Right cardiac atrium (tissue), 5 donors: ENCODE data around the gene ESPNL. TPM values are rescaled to one million over a fixed set of nuclear protein-coding genes. Genes with fewer than 3 reads are reported as not detected.

Experiments used
- ATAC-seq, 2 donors: fragments of 200-7000 bp; cut with Tn5 transposase; one replicate each; pipeline versions ENCODE4 v1.8.0 to v1.9.1; 2020; ENCODE audit warnings: moderate library complexity in 2 of 2, mild to moderate bottlenecking in 1 of 2
- DNase-seq, 3 donors: peaks; one replicate each; pipeline ENCODE4 v3.0.0-alpha.2; 2020
- H3K27ac ChIP-seq: one replicate; pipeline ENCODE4 v1.5.1; 2013; ENCODE audit warnings: mild to moderate bottlenecking, low read length, control low read depth, moderate library complexity
- H3K27me3 ChIP-seq: one replicate; pipeline ENCODE4 v1.6.1; 2013; ENCODE audit not compliant: control insufficient read depth, insufficient read depth
- H3K4me1 ChIP-seq: one replicate; pipeline ENCODE4 v1.6.1; 2013; ENCODE audit warnings: low read length; ENCODE audit not compliant: control insufficient read depth, insufficient read depth
- H3K4me3 ChIP-seq: one replicate; pipeline ENCODE4 v1.5.1; 2013; ENCODE audit warnings: low read length, control low read depth
- H3K9me3 ChIP-seq: one replicate; pipeline ENCODE4 v1.6.1; 2013; ENCODE audit warnings: low read length; ENCODE audit not compliant: control insufficient read depth
- WGBS: extraction: QIAGEN DNeasy Blood & Tissue Kit; methylation state at CpG from one replicate; pipeline ENCODE4 v1.1.7; 2013; 5-methylcytosine and 5-hydroxymethylcytosine counted together
- intact Hi-C, 4 donors: fragments of 100-400 bp; cut with DNase I; formaldehyde crosslinking; loops; one replicate each; pipeline versions ENCODE4 v1.11.0 to v1.14.0; 2022 to 2023
- polyA plus RNA-seq: library from polyadenylated mRNA; stranded (reverse); fragments of 200-250 nt; gene quantifications from one replicate; pipeline ENCODE4 v1.2.3, GENCODE V29; 2013
- total RNA-seq, 4 donors: library from RNA; stranded (reverse); fragmentation: NEBNext Ultra II Directional; extraction: Animal tissue kit (Norgen Biotek cat#: 25700); gene quantifications; one replicate each; pipeline ENCODE4 v1.2.1, GENCODE V29; 2021
- donor health status: healthy with polysubstance abuse.
- donor health status: DM: no; HTN: yes; CAD: no.
- donor health status: DM: no; HTN: no; CAD: no.
- donor health status: DM: no; HTN: yes; CAD: no; lungs with severe emphysema.
- donor health status: DM: yes; HTN: yes; CAD: no.

Gene ESPNL
- total and polyA plus RNA-seq, 5 donors, result 0.29 to 0.79 (median 0.57) TPM

DNA sequence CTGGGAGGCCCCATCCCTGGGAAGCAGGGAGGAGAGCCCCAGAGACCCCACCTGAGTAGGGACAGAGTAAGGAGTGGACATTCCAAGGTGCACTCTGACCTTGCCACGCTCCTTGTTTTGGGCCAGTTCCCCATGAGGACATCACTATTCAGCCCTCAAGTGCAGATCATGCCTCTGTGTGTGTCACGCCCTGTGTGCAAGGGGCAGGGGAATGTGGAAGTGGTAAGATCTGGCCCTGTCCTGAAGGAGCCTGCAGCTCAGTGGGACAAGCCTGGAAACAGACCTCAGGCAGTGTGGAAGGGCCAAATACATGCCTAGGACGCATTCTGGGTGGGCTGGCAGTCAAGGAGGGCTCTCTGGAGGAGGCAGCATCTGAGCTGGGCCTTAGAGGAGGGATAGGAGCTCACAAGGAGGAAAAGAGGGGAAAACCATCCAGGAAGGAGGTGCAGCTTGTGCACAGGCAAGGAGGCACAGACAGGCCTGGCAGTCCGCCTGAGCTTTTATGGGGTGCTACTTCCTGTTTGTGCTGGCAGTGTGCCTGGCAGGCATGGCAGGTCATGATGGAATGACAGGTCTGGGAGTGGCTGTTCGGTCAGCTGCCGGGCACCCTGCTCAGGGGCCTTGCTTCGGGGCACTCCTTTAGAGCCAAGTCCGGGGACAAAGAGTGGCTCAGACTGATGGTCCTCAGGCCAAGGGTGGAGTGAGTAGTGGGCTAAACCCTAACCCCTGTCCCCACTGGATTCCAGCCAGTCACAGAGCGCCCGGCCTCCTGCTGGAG is 41.6 kb downstream of the ESPNL start:
- no peaks in the 10 kb centered on the region for H3K9me3 ChIP-seq
- DNase-seq (peak in 1 of 3 donors; percentile 71), ATAC-seq (no peak)
- H3K27ac ChIP-seq, result peak overlapping the region; percentile 34
- H3K4me3 ChIP-seq, result no peak overlapping the region
- WGBS, result 61% methylated on average over 10 of the region's 10 CpGs
- H3K27me3 ChIP-seq, result no peaks in the 10 kb centered on the region
- no peaks in the 10 kb centered on the region for H3K4me1 ChIP-seq
- intact Hi-C loops, result no loop called here

DNA sequence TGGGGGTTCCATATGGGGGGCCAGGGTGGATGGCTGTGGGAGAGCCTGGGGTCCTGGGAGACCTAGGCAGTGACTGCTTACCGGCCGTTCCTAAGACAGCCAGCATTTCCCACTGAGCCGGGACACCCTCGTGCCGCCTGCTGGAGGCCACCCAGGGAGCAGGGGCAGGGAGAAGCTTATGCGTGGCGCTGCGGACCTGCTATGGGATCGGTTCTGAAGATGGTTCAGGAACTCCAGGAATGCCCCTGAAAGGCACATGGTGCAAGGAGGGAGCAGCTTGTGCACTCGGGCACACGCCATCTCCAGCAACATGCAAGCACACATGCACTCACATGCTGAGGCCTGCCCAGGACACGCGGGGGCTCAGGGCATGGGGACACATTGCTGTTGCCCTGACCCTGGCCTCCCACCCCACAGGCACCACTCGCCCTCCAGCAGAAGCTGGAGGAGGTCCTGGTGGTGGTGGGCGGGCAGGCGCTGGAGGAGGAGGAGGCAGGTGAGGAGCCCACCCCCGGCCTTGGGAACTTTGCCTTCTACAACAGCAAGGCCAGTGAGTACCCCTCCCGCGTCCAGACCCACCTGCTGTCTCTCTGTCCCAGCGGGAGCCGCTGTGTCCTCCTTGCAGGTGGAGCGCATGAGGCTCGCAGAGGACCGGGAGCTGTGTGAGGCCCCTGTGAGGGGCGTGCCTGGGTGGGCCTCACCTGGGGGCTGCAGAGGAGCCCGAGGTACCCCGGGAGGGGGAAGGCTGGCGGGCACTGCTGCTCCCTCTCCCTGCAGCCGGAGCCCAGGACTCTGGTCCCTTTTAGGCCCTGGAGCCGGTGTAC is 42.5 kb downstream of the ESPNL start:
- peak overlapping the region; percentile 34 for H3K27ac ChIP-seq
- H3K27me3 ChIP-seq, result no peaks in the 10 kb centered on the region
- H3K9me3 ChIP-seq, result no peaks in the 10 kb centered on the region
- ATAC-seq (no peak), DNase-seq (peak in 1 of 3 donors; percentile 65)
- H3K4me3 ChIP-seq, result no peak overlapping the region
- intact Hi-C loops, result no loop called here
- no peaks in the 10 kb centered on the region for H3K4me1 ChIP-seq
- WGBS, result 74% methylated on average over 30 of the region's 30 CpGs

DNA sequence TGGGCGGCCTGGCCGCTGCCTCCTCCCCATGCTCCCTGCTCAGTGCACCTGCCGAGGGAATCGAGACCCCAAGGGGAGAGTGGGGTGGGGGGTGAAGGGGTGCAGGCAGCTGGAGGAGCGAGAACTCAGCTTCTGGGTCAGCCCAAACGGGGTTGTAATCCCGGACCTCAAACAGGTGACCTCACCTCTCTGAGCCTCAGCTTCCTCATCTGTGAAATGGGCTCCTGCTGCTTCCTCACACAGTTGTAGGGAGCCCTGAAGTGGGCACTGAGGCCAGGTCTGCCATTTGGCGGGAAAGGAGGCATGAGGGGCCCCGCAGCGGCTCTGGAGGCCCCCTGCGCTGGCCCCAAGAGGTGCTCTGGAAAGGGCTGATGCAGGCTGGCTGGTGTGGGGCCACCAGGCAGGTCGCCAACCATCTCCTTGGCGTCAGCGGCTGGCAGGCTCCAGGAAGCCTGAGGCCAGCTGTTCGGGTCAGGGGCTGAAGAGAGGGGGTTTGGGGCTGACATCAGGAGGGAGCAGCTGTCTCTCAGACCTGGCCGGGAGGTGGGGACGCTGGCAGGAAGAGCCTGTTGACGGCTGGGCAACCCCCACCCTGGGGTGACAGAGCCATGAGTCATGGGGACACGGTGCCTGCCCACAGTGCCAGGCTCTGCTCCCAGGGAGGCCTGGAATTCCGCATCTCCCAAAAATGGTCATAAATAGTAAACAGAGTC is 43.3 kb downstream of the ESPNL start:
- WGBS, result 62% methylated on average over 20 of the region's 20 CpGs
- Histone ChIP-seq H3K4me3 (no peak overlapping the region), H3K27ac (peak overlapping the region; percentile 8), H3K27me3 (no peaks in the 10 kb centered on the region), H3K9me3 (no peaks in the 10 kb centered on the region), H3K4me1 (no peaks in the 10 kb centered on the region)
- ATAC-seq (peak; percentile 22 to 58), DNase-seq (peak; percentile 55 to 77 (median 71))
- intact Hi-C loops, result no loop called here

DNA sequence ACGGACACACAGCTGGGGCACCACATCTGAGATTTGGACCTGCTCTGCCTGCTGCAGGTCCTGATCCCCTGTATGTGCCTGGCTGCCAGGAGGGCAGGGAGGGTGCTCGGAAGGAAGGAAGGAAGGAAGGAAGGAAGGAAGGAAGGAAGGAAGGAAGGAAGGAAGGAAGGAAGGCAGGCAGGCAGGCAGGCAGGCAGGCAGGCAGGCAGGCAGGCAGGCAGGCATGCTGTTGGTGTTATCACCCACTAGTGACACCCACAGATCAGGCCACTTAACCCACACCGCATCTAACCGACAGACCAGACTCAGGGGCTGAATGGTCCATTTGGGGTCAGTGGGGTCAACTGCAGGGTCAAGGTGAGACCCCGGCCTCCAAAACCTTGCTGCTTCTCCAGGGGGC is 44.1 kb downstream of the ESPNL start:
- H3K4me1 ChIP-seq, result no peaks in the 10 kb centered on the region
- no peak overlapping the region for H3K4me3 ChIP-seq
- 77% methylated on average over 5 of the region's 5 CpGs for WGBS
- H3K27ac ChIP-seq, result peak overlapping the region; percentile 7
- ATAC-seq (no peak), DNase-seq (no peak)
- H3K9me3 ChIP-seq, result no peaks in the 10 kb centered on the region
- no peaks in the 10 kb centered on the region for H3K27me3 ChIP-seq
- intact Hi-C loops, result no loop called here

DNA sequence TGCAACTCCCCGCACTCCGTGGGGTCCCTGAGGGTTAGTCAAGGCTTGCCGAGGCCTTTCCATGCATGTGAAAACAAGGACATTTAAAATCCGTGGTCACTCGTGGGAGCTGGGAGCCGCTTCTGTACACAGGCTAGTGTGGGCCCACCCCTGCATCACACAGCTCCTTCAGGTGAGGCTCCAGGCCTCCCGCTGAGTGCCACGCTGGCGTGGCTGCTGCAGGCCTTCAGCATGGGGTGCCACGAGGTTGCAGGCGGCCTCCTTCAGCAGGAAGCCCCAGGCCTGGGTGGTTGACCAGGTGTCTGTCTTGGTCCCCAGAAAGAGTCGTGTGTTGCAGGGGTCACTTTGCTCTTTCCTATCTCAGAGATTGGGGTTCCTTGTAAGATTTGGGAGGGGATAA is 44.9 kb downstream of the ESPNL start:
- DNase-seq (no peak), ATAC-seq (no peak)
- no peaks in the 10 kb centered on the region for H3K27me3 ChIP-seq
- intact Hi-C loops, result no loop called here
- H3K27ac ChIP-seq, result no peak overlapping the region
- no peak overlapping the region for H3K4me3 ChIP-seq
- H3K9me3 ChIP-seq, result no peaks in the 10 kb centered on the region
- H3K4me1 ChIP-seq, result no peaks in the 10 kb centered on the region
- WGBS, result 83% methylated on average over 12 of the region's 12 CpGs

DNA sequence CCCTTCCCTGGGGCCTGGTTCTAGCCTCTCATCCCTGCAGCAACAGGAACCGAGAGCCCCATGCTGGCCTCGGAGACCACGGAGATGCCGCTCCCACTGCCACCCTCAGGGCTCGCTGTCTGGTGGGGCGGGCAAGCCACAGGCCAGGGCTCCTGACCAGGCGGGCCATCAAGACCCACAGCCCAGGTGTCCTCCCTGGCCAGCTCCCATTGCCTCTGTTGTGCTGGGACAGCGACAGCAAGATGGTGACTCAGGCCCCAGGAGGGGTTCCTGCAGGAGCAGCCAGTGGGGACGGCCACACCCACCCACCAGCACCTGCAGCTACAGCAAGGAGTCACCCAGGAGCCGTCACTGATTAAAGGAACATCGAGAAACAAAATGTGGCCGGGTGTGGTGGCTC is 45.7 kb downstream of the ESPNL start:
- Histone ChIP-seq H3K4me1 (no peaks in the 10 kb centered on the region), H3K9me3 (no peaks in the 10 kb centered on the region), H3K27ac (no peak overlapping the region), H3K27me3 (no peaks in the 10 kb centered on the region), H3K4me3 (no peak overlapping the region)
- DNase-seq (no peak), ATAC-seq (no peak)
- 80% methylated on average over 12 of the region's 12 CpGs for WGBS
- intact Hi-C loops, result no loop called here

DNA sequence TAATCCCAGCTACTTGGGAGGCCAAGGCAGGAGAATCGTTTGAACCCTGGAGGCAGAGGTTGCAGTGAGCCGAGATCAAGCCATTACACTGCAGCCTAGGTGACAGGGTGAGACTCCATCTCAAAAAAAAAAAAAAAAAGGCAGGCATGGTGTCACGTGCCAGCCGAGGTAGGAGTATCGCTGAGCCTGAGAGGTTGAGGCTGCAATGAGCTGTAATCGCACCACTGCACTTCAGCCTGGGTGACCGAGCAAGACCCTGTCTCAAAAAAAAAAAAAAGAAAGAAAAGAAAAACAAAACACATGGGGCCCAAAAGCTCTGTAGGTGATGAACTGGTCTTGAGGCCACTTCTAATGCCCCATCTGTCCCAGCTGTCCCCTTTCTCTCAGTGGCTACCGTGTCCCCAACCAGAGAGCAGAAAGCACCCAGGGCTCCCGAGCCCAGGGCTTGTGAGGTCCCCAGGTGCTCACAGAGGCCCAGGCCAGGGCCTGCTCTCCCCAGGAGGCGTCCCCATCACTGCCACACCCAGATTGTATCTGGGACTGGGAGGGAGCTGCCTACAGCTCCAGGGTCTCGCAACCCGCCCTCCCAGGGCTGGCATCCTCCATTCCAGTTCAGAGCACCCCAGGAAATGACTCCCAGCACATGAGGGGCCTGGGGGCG is 46.9 kb downstream of the ESPNL start:
- no peaks in the 10 kb centered on the region for H3K9me3 ChIP-seq
- H3K4me3 ChIP-seq, result no peak overlapping the region
- intact Hi-C loops, result no loop called here
- H3K4me1 ChIP-seq, result no peaks in the 10 kb centered on the region
- H3K27me3 ChIP-seq, result no peaks in the 10 kb centered on the region
- 80% methylated on average over 13 of the region's 13 CpGs for WGBS
- ATAC-seq (no peak), DNase-seq (no peak)
- no peak overlapping the region for H3K27ac ChIP-seq

DNA sequence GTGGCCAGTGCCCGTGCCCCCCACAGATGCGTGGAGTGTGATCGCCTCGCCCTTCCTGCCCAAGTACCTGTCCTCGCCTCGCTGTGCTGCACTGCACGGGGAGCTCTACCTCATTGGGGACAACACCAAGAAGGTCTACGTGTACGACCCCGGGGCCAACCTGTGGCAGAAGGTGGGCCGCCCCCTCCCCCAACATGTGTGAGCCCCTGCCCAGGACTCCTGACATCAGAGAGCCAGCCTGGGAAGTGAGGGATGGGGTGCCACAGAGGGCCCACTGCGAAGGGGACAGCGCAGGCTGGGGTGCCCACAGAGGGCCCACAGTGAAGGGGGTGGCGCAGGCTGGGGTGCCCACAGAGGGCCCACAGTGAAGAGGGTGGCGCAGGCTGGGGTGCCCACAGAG is 48.8 kb downstream of the ESPNL start:
- DNase-seq, result peak in 2 of 3 donors; percentile 43 to 58
- Histone ChIP-seq H3K27ac (no peak overlapping the region), H3K4me1 (no peaks in the 10 kb centered on the region), H3K27me3 (no peaks in the 10 kb centered on the region), H3K4me3 (no peak overlapping the region), H3K9me3 (no peaks in the 10 kb centered on the region)
- ATAC-seq, result no peak
- 93% methylated on average over 15 of the region's 15 CpGs for WGBS
- intact Hi-C loops, result no loop called here

DNA sequence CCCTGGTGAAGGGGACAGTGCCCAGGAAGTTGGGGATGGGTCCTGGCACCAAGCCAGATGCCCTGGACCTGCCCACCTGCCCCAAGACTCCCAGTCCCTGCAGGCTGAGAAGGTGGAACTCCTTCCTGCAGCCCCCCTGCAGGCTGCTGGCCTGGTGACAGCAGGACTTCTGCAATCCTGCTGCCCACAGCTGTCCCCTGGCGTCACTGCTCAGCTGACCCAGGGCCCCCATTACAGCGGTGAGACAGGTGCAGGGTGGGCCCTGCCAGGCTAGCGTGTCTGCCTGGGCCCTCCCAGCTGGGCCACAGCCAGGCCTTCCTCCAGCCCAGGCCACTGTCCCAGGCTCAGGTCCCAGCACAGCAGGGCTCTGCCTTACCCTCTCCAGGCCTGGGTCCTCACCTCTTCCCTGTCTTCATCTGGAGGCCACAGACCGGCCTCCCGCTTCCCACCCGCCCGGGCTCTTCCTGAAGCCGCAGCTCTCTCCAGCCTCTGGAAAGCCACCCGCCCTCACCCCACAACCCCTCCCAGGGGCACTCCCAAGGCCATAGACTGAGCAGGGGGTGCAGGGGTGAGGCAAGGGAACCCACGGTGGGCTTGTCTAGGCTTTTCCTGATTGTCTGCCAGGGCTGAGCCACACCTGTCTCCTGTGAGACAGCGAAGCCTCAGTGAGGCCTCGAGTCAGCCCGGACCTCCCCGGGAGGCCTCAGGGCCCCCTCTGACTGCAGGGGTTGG is 49.9 kb downstream of the ESPNL start:
- Histone ChIP-seq H3K27me3 (no peaks in the 10 kb centered on the region), H3K9me3 (no peaks in the 10 kb centered on the region), H3K4me1 (no peaks in the 10 kb centered on the region), H3K27ac (no peak overlapping the region), H3K4me3 (no peak overlapping the region)
- intact Hi-C loops, result no loop called here
- DNase-seq, result peak in 2 of 3 donors; percentile 33 to 51
- 78% methylated on average over 14 of the region's 14 CpGs for WGBS
- no peak for ATAC-seq

DNA sequence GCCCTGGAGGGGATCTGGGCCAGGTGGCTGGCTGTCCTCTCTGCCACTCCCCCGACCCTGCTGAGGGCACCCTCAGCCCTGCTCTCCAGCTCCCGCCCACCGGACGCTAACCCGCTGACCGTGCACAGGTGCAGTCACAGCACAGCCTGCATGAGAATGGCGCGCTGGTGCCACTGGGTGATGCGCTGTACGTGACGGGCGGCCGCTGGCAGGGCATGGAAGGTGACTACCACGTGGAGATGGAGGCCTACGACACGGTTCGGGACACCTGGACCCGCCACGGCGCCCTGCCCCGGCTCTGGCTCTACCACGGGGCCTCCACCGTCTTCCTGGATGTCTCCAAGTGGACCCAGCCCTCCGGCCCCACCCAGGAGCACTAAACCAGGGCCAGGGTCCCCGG is 50.5 kb downstream of the ESPNL start:
- intact Hi-C loops, result no loop called here
- WGBS, result 90% methylated on average over 25 of the region's 25 CpGs
- H3K27ac ChIP-seq, result no peak overlapping the region
- H3K4me1 ChIP-seq, result no peaks in the 10 kb centered on the region
- peak in 2 of 3 donors; percentile 48 to 58 for DNase-seq
- no peaks in the 10 kb centered on the region for H3K27me3 ChIP-seq
- no peak overlapping the region for H3K4me3 ChIP-seq
- ATAC-seq, result no peak
- H3K9me3 ChIP-seq, result no peaks in the 10 kb centered on the region
